CD1c-positive myeloid dendritic cell (primary cell): ENCODE measurements around the gene FAM76B.
A peak's percentile ranks its signal among the peaks of the same experiment; 100 is the strongest.
"Not testable (repeated sequence)": the region's sequence is repeated elsewhere in the genome, so short reads cannot be mapped to it uniquely, and the experiment has no call there.

Source experiments
- DNase-seq: peaks from one replicate; pipeline ENCODE4 v3.0.0-alpha.2; 2016; ENCODE audit errors: extremely low spot score

Gene FAM76B

GRCh38 chr11:95789506-95790122, at the start of gene FAM76B:
Gene FAM76B, minus strand, starts transcription at chr11:95789782. Its CDS starts 304 bp downstream, at chr11:95789478.
- peak; percentile 99 for DNase-seq

DNA sequence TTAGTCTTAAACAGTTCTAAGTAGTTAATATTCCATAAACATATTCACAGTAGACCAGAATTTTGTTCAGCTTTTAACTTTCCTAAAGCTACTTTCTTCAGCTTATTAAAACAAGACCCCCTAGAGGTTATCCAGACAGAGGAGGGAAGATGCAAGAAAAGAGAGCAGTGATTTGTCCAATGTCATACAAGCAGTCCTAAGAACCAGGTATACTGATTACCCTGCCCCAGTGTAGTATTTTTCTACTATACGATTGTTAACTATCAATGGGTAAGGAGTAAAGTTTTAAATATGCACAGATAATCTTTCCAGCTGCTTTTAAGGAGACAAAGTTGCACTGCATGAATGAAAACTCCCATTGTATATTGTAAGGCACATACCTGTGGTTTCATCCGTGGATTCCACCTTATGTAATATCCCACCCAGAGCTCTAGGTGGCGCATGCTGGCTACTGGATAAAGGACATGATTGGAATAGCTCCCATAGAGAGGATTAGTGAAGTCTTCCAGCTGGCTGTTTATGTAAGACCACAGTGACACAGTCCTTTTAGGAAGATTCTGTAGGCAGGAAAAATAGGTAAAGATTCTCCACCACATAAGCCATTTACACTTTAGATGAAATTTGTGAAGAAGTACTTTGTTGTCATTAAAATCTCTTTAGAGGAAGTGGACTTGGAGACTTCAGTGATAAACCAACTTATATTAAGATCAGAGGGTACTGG, 46.3 kb upstream of the FAM76B start:
- peak; percentile 71 for DNase-seq

- no peak for DNase-seq
Observed at GRCh38 chr11:95835351-95835750, 45.8 kb upstream of the FAM76B start.

DNA sequence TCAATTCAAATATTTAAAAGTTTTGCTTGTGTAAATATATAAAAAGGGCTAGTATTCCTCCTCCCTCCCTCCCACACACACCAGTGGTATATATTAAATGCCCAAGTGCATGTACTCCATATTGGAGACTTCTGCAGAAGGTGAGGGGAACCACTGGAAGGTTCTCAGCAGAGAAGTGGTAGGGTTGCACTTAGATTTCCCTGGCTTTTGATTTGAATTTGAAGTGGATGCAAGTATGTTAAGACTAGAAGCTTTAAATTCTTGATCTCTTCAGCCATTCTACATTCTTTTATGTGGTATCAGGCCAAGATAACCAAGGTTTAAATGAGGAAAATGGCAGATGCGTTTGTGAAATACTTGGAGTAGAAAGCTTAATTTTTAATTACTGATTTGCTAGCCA, 43.8 kb upstream of the FAM76B start:
- DNase-seq: no peak

DNA sequence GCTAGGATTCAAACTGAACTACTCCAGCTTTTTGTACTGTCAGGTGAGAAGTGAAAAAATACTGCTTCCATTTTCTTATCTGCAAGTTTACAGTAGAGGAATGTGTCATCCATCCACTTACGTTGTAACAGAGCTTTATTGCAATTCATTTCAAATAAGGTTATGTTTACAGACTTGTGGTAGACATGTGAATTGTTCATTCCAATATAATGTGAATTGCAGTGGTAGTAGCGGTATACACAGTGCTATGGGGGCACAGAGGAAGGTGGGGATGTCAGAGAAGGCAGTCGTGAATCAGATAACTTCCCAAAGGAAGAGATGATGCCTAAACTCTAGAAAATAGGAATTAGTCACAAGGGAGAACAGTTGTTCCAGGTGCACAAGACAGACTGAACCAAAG, 43.2 kb upstream of the FAM76B start:
- DNase-seq: no peak

DNA sequence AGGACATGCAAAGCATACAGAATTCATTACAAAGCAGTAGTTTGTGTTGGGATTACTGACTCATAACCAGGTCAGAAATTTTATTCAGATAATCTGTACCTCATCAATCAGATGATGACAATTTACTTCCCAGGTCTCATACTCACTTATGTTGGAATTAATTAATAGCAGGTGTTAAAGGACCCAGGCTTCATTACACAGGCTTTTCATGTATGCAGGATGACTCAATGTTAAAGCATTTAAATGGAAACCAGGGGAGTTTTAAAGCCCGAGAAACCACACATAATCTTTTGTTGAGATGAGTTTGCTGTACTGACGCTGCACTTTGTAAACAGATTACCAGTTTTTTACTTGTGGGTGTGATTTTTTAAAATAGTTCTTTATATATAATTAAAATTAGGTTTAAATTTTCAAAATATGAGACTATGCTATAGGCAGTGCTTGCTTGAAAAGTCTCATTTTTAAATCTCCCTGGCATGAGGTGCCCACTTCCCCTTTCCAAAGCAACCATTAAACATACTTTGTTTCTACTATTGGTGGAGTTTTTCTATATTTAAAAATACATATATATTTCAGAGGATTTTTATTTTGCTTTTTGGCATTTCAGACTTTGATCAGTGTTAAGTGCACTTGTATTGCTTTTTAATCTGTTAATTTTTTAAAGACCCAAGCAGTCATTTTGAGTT, 41.8 kb upstream of the FAM76B start:
- no peak for DNase-seq

DNA sequence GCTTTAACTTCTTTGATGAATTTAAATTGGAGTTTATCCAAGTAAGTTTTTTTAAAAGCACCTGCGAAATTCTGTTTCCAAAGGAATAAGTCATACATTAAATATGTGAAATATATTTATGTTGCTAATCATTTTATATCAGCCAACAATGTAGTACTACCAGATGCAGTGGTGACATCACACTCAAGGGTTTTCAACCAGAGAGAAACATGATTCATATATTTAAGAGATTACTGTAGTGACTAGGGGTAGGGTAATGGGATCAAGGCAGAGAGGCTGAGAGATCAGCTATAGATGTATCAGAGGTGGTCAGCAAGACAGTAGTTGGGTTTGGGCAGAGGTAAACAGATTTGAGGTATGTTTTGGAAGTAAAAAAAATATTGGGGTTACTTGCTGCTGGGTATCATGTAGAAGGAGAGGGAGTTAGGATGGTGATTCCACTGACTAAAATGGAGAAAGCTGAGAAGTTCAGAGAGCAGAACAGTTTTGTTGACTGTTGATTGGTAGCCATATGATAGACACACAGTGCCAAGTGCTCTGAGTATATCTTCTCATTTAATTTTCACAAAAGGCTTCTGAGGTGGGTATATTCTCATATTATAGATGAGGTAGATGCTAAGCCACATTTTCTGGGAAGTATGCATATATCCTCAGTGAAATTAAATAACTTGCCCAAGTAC, 40.1 kb upstream of the FAM76B start:
- no peak for DNase-seq

DNA sequence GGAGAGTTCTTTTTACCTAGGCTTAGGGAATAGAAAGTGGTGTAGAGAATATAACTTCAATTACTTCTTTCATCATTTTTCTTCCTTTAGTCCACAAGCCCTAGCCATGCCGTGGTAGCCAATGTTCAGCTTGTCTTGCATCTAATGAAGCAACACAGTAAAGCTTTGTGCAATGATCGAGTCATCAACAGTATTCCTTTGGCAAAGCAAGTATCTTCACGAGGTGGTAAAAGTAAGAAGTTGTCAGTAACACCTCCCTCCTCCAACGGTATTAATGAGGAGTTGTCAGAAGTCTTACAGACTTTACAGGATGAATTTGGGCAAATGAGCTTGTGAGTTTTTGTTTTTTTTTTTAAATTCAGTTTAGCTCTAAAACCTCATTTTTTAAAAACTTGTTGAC, 38.1 kb upstream of the FAM76B start:
- no peak for DNase-seq

- no peak for DNase-seq
Observed at GRCh38 chr11:95821640-95822039, 32.1 kb upstream of the FAM76B start.

DNA sequence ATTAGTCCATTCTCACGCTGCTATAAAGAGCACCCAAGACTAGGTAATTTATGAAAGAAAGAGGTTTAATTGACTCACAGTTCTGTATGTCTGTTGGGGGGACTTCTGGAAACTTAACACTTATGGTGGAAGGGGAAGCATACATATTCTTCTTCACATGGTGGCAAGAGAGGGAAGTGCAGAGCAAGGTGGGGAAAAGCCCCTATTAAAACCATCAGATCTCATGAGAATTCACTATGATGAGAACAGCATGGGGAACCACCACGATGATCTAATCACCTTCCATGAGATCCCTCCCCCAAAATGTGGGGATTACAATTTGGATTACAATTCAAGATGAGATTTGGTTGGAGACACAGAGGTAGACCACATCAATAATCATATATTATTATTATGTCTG, 26.5 kb upstream of the FAM76B start:
- no peak for DNase-seq

DNA sequence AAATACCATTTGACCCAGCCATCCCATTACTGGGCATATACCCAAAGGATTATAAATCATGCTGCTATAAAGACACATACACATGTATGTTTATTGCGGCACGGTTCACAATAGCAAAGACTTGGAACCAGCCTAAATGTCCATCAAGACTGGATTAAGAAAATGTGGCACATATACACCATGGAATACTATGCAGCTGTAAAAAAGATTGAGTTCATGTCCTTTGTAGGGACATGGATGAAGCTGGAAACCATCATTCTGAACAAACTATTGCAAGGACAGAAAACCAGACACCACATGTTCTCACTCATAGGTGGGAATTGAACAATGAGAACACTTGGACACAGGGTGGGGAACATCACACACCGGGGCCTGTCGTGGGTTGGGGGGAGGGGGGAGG, 21.5 kb upstream of the FAM76B start:
- DNase-seq: not testable (repeated sequence)

- not testable (repeated sequence) for DNase-seq
Observed at GRCh38 chr11:95806464-95806863, 16.9 kb upstream of the FAM76B start.

- DNase-seq: no peak
Observed at GRCh38 chr11:95805869-95806268, 16.3 kb upstream of the FAM76B start.

- DNase-seq: no peak
Observed at GRCh38 chr11:95803973-95804372, 14.4 kb upstream of the FAM76B start.

GRCh38 chr11:95802806-95803205, 13.2 kb upstream of the FAM76B start:
- no peak for DNase-seq

GRCh38 chr11:95800438-95800837, 10.9 kb upstream of the FAM76B start:
- DNase-seq: no peak

DNA sequence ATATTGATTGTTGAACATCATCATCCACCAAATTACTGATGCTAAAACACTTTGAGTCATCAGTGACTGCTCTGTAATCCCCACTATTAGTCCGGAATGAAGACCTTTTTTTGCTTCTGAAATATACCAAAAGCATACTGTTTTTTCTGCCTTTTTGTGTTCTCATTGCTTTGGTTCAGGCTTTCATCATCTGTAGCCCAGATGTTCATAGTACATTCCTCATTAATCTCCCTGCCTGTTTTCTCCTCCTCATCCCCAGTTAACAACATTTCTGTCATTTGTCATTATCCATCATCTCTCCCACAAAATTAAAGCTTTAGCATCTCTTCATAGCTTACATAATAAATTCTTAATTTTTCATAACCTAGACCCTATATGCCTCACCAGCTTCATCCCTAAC, 10.0 kb upstream of the FAM76B start:
- no peak for DNase-seq

DNA sequence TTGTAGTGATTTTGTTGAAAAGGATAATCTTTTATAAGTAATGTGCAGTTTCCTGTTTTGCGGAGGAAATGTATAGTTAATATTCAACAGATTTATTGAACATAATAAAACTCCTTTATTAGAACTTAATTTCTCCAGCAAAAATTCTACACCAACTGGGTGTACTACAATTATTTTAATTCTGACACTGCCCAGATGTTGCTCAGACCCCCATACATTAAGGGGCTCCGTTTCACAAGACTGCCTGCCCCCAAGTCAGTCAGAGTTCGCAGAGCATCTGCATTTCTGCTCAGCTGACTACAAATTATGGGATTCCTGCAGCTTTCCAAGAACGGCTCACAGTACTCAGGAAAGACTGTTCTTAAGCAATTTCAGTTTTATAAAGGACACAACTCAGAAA, 6.9 kb upstream of the FAM76B start:
- no peak for DNase-seq

DNA sequence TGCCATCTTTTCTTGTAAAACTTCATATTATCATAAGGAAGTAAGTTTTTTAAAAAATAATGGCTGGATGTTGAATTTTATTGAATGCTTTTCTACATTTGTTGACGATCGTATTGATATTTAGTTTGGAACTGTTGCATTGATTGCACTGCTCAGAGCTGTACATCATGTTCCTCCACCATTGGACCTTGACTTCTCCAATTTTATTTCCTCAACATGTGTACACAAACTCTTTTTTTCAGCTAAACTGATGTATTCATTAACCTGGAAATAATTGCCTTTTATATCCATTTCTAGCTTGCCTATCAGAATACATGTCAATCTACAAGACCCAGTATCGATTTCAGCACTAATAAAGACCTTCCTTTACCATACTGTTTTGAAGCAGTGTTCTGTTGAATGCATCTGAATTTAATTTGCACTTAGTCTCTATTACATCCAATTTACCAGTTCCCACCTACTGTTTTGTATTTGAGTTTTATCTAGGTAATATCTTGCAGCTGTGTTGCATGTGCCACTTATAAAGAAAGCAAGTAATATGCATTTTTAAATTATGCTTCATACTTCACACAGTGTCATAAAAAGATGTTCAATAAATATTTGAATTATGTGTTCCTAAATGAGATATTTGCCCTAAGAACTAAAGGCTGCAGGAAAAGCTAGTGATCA, 6.2 kb upstream of the FAM76B start:
- no peak for DNase-seq

DNA sequence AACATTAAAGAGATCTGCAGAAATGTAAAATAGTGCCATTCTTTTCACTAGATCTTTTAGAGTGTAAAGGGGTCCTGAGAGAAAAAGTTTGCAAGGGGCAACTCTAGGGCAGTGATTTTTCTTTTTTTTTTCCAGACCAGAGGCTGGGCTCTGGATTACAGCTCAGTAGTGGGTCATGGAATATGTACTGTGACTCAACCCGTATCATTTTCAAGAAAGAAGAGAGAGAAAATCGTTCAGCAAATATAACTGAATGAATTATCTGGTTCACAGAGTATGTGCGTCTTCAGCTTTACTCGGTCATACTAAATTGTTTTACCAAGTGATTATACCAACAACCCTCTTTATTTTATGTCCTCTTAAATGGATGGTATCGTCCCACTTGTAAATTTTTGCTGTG, 4.5 kb upstream of the FAM76B start:
- no peak for DNase-seq

- no peak for DNase-seq
Observed at GRCh38 chr11:95793116-95793515, 3.5 kb upstream of the FAM76B start.

DNA sequence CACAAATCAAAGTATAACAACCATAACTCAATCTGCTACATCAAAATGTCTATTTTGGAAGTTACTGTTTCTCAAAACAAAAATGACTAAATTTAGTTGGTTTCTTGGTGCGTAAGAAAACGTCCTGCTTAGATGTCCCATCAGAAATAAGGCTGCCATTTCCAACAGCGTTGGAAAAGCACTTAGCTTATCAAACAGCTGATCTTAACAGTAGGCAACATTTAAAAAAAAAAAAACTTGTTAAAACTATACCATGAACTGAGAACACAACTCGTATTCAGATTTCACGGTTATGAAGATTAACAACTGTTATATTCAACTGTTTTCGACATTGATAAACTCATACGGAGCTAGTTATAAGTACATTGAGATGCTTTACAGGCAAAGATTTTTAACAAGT, 3.1 kb upstream of the FAM76B start:
- DNase-seq: no peak
